Measurements from ENCODE around the gene RIPK3.
"Not testable (repeated sequence)": the region's sequence is repeated elsewhere in the genome, so short reads cannot be mapped to it uniquely, and the experiment has no call there.

The RIPK3 gene

GRCh38 chr14:24348186-24348585 lies 8.4 kb upstream of the RIPK3 start:
- in situ Hi-C loops (cut with HindIII; ENCODE audit: low sequenced_read_pairs) = no loop called here

- in situ Hi-C loops (cut with HindIII; ENCODE audit: low sequenced_read_pairs) = no loop called here
These were observed 7.3 kb upstream of the RIPK3 start for GRCh38 chr14:24347134-24347533.

- in situ Hi-C loops (cut with HindIII; ENCODE audit: low sequenced_read_pairs) = no loop called here
These were observed 4.2 kb upstream of the RIPK3 start for GRCh38 chr14:24343795-24344660.

- in situ Hi-C loops (cut with HindIII; ENCODE audit: low sequenced_read_pairs) = no loop called here
These were observed 3.1 kb upstream of the RIPK3 start for GRCh38 chr14:24342889-24343288.

GRCh38 chr14:24340606-24341005 lies 815 bp upstream of the RIPK3 start:
- in situ Hi-C loops (cut with HindIII; ENCODE audit: low sequenced_read_pairs) = no loop called here

- in situ Hi-C loops (cut with HindIII; ENCODE audit: low sequenced_read_pairs) = loop anchor here (5.0 kb wide), 1 partner anchor 62 kb away; no protein-coding TSS in a partner anchor
These were observed 948 bp downstream of the RIPK3 start for GRCh38 chr14:24338843-24339242.

GRCh38 chr14:24337824-24338175 lies 2.0 kb downstream of the RIPK3 start:
- in situ Hi-C loops (cut with HindIII; ENCODE audit: low sequenced_read_pairs) = loop anchor here (5.0 kb wide), 1 partner anchor 60 kb away; no protein-coding TSS in a partner anchor

- in situ Hi-C loops (cut with HindIII; ENCODE audit: low sequenced_read_pairs) = loop anchor here (5.0 kb wide), 1 partner anchor 60 kb away; no protein-coding TSS in a partner anchor
These were observed 2.5 kb downstream of the RIPK3 start for GRCh38 chr14:24337144-24337823.

GRCh38 chr14:24335461-24336171 lies 4.2 kb downstream of the RIPK3 start:
- in situ Hi-C loops (cut with HindIII; ENCODE audit: low sequenced_read_pairs) = loop anchor here (5.0 kb wide), 1 partner anchor 58 kb away; no protein-coding TSS in a partner anchor

- in situ Hi-C loops (cut with HindIII; ENCODE audit: low sequenced_read_pairs) = loop anchor here (5.0 kb wide), 1 partner anchor 57 kb away; no protein-coding TSS in a partner anchor
These were observed 5.1 kb downstream of the RIPK3 start, which contains the start of gene ADCY4 for GRCh38 chr14:24334431-24335291. Gene ADCY4 (minus strand): TSS chr14:24335071. CDS start chr14:24334652, 419 bp downstream.

GRCh38 chr14:24332268-24332993 lies 7.4 kb downstream of the RIPK3 start:
- in situ Hi-C loops (cut with HindIII; ENCODE audit: low sequenced_read_pairs) = no loop called here

GRCh38 chr14:24331731-24332267 lies 8.0 kb downstream of the RIPK3 start:
- in situ Hi-C loops (cut with HindIII; ENCODE audit: low sequenced_read_pairs) = no loop called here

GRCh38 chr14:24330973-24331674 lies 8.7 kb downstream of the RIPK3 start:
- in situ Hi-C loops (cut with HindIII; ENCODE audit: low sequenced_read_pairs) = no loop called here

- in situ Hi-C loops (cut with HindIII; ENCODE audit: low sequenced_read_pairs) = no loop called here
These were observed 10.1 kb downstream of the RIPK3 start for GRCh38 chr14:24329736-24330135.

GRCh38 chr14:24329073-24329663 lies 10.6 kb downstream of the RIPK3 start:
- in situ Hi-C loops (cut with HindIII; ENCODE audit: low sequenced_read_pairs) = no loop called here

- in situ Hi-C loops (cut with HindIII; ENCODE audit: low sequenced_read_pairs) = not testable (repeated sequence)
These were observed 11.9 kb downstream of the RIPK3 start for GRCh38 chr14:24327914-24328313.

- in situ Hi-C loops (cut with HindIII; ENCODE audit: low sequenced_read_pairs) = no loop called here
These were observed 12.5 kb downstream of the RIPK3 start for GRCh38 chr14:24327303-24327702.

GRCh38 chr14:24325963-24326362 lies 13.8 kb downstream of the RIPK3 start:
- in situ Hi-C loops (cut with HindIII; ENCODE audit: low sequenced_read_pairs) = no loop called here

All from DLD1 (cell line).